NB4 (cell line): ENCODE results near the gene AHCY.

Source experiments
- DNase-seq: peaks from one replicate; pipeline ENCODE4 v3.0.0; 2010; ENCODE audit warnings: low read depth
- H3K4me3 ChIP-seq: one replicate; pipeline ENCODE4 v1.5.1; 2011; ENCODE audit warnings: mild to moderate bottlenecking, low read depth, low read length, moderate library complexity
- MYC ChIP-seq: IDR thresholded peaks from 2 replicates; pipeline ENCODE4 v1.6.1; 2011; ENCODE audit warnings: low read depth, low read length
- POLR2A ChIP-seq: IDR thresholded peaks from 2 replicates; pipeline ENCODE4 v1.6.1; 2011; ENCODE audit warnings: mild to moderate bottlenecking; ENCODE audit not compliant: insufficient read length; ENCODE audit errors: extremely low read depth
- TF ChIP-seq, protein P1 (sequence below): IDR thresholded peaks from 2 replicates; pipeline ENCODE4 v1.6.1; 2011; ENCODE audit warnings: low read depth, low read length
- TF ChIP-seq, protein P2 (sequence below): IDR thresholded peaks from one replicate; pipeline ENCODE4 v1.5.1; 2012; ENCODE audit warnings: low read depth, low read length

The AHCY gene

DNA sequence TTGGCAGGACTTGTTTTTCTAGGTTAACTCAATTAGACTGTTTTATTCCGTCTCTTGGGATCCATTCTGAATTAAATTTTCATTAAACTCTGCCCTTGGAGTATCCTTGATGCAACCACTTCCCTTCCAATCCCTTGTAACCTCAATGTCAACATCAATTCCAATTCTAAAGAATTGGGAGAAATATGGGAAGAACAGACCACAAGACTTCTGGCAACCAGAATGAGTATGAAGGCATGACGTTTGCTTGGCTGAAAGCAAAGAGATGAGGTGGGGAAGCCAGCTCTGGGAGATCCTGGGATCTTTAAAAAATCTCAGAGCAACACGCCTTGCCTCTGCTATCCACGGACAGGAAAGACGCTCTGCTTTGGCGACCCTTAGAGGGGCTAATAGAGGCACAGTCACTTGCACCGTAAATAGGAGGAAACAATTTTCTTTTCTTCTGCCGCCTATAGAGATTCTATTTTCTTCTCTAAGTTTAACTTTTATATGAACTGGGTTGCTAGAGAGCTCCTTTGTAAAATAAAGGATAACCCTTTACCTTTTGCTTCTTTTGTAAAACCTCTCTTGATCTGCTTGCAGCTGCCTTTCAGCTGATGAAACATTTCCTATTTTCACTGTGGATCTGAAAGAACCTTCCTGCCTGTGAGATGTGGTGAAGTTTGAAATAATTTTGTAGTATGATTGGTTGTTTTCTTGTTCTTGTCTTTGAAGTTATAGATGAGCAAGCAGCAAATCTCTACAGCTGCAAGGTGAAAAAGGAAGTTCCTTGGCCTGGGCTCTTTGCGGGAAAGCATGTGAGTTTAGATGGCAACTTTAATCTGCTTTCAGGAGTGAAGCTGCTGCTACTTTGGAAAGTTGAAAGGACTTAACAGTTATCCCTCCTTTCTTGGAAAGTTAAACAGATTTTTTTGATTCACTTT is 62.2 kb downstream of the AHCY start, which contains the start of gene ASIP:
Gene ASIP (plus strand): TSS at position 731 of the 923 bp plus-strand sequence. CDS start 18,952 bp downstream, outside the sequence.
- no peak for TF ChIP-seq POLR2A
- TF ChIP-seq, protein P1, sequence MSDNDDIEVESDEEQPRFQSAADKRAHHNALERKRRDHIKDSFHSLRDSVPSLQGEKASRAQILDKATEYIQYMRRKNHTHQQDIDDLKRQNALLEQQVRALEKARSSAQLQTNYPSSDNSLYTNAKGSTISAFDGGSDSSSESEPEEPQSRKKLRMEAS: no peak
- no peak for TF ChIP-seq MYC
- TF ChIP-seq, protein P2, sequence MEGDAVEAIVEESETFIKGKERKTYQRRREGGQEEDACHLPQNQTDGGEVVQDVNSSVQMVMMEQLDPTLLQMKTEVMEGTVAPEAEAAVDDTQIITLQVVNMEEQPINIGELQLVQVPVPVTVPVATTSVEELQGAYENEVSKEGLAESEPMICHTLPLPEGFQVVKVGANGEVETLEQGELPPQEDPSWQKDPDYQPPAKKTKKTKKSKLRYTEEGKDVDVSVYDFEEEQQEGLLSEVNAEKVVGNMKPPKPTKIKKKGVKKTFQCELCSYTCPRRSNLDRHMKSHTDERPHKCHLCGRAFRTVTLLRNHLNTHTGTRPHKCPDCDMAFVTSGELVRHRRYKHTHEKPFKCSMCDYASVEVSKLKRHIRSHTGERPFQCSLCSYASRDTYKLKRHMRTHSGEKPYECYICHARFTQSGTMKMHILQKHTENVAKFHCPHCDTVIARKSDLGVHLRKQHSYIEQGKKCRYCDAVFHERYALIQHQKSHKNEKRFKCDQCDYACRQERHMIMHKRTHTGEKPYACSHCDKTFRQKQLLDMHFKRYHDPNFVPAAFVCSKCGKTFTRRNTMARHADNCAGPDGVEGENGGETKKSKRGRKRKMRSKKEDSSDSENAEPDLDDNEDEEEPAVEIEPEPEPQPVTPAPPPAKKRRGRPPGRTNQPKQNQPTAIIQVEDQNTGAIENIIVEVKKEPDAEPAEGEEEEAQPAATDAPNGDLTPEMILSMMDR: no peak
- H3K4me3 ChIP-seq: no peak within 1 kb of the TSS
- no peak for DNase-seq

DNA sequence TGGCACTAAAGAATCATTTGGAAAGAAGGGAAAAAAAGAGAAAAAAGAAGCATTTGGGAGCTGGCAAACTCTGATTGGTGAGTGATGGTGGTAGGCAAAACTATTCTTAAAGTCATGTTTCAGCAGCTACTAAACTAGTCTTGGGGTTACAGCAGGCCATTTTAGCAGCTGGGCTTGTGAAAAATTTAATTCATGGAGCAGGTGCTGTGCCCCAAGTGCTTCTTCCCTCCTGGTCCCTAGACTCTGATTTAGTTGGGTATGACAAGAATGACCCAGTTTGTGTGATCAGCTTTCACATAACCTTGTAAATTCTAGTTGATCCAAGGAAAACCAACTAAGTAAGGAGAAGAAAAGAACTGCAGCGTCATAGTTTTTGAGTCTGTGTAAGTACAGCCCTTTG is 63.0 kb downstream of the AHCY start:
- H3K4me3 ChIP-seq: no peak overlapping the region

DNA sequence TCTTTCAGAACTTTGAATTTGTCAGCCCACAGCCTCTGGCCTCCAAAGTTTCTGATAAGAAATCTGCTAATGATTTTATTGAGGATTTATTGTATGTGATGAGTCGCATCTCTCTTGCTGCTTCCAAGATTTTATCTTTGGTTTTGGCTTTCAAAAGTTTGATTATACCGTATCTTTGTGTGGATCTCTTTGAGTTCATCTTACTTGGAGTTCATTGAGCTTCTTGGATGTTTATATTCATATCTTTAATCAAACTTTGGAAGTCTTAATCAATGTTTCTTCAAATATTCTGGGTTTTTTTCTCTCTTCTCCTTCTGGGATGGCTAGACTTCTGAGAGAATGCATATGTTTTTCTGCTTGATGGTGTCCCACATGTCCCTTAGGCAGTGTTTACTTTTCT is 65.2 kb downstream of the AHCY start:
- DNase-seq: no peak
- H3K4me3 ChIP-seq: no peak overlapping the region
- TF ChIP-seq MYC: no peak
- TF ChIP-seq, protein P1: no peak
- TF ChIP-seq POLR2A: no peak
- TF ChIP-seq, protein P2: no peak

More for the DNA sequence above, 63.0 kb downstream of the AHCY start:
- no peak for DNase-seq
- TF ChIP-seq MYC: no peak
- TF ChIP-seq, protein P2: no peak
- no peak for TF ChIP-seq POLR2A
- TF ChIP-seq, protein P1: no peak

DNA sequence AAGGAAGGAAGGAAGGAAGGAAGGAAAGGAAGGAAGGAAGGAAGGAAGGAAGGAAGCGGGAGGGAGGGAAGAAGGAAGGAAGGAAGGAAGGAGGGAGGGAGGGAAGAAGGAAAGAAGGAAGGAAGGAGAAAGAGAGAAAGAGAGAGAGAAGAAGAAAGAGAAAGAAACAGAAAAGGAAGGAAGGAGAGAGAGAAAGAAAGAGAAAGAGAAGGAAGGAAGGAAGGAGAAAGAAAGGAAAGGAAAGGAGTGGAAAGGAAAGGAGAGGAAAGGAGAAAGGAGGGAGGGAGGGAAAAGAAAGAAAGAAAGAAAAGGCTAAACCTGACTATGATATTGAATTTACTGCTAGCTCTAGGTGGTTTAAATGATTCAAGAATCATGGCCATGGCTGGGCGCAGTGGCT is 67.3 kb downstream of the AHCY start:
- no peak for DNase-seq
- TF ChIP-seq POLR2A (no peak), MYC (no peak)
- TF ChIP-seq, protein P2: no peak
- TF ChIP-seq, protein P1: no peak
- no peak overlapping the region for H3K4me3 ChIP-seq

DNA sequence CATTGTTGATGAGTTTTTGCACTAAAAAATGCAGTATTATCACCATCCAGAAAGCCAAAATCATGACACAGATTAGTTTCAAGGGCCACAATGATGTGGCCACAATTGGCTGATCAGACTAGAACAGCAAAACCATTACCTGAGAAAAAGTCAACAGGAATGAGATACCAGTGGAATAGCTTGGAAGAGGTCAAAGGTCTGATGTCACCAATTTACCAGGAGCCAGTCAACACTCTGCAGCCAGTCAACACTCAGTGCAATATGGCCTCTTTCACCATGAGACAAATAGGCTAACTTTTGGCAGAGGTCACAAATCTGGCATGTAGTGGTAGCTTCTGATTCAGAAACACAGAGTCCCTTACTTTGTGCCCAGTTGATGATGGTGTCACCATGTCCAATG is 69.5 kb downstream of the AHCY start:
- TF ChIP-seq POLR2A (no peak), MYC (no peak)
- TF ChIP-seq, protein P2: no peak
- TF ChIP-seq, protein P1: no peak
- H3K4me3 ChIP-seq: no peak overlapping the region
- DNase-seq: no peak
